Colon (tissue), 2 donors: ENCODE data around the gene CADPS2.
"Not testable (repeated sequence)": the region's sequence is repeated elsewhere in the genome, so short reads cannot be mapped to it uniquely, and the experiment has no call there.

Experiments
- FAIRE-seq: peaks from 2 replicates; lab custom pipeline; 2012; peaks lifted over from hg19 to GRCh38; lab: Jason Lieb, UNC
- donor health status: control.
- donor health status: control.

The CADPS2 gene

DNA sequence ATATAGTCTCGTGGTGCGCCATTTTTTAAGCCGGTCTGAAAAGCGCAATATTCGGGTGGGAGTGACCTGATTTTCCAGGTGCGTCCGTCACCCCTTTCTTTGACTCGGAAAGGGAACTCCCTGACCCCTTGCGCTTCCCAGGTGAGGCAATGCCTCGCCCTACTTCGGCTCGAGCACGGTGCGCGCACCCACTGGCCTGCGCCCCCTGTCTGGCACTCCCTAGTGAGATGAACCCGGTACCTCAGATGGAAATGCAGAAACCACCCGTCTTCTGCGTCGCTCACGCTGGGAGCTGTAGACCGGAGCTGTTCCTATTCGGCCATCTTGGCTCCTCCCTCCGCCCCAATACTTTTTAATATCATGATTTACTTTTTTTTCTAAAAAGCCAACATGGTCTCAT is 601.7 kb downstream of the CADPS2 start:
- not testable (repeated sequence) for FAIRE-seq

DNA sequence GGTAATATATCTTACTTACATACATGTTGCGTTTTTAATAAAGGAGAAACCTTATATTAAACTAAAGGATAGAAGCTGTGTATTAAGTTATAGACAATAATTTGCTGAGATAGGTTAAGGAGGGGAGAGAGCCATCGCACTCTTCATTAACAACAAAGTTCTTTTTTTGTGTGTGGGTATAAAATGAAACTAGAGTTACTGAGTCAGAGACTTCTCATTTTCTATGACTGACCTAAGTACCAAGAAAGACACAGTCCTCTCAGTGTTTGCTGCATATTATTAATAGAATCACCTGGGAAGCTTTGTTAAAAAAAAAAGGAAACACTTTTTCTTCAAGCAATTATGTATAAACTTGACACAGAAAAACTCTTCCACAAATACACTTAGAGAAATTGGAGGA is 613.1 kb downstream of the CADPS2 start:
- FAIRE-seq = no peak

DNA sequence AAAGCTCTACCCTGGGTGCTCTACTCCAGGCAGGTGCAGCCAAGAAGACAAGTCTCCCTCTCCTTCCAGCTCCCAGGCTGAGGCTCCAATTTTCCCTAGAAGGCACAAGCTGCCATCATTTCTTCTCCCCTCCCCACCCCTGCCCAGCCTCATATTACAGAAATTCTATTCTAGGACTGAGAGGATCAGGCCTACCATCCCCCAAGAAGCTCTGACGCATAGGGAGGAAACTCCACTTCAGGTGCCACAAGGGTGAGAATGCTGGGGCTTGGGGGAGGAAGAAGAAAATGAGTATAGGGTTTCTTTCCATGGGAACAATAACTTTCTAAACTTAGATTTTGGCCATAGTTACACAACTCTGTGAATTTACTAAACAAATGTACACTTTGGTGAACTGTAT is 617.0 kb downstream of the CADPS2 start:
- no peak for FAIRE-seq
